ENCODE results near the gene CYSTM1. TPM values are rescaled to one million over a fixed set of nuclear protein-coding genes. Genes with fewer than 3 reads are reported as not detected.
A peak's percentile ranks its signal among the peaks of the same experiment; 100 is the strongest.

Gene CYSTM1
- total RNA-seq, 1 experiment from 2014 or later: 59.7 TPM

- no peak for DNase-seq (ENCODE audit: extremely low read depth, low read depth)
Measured at GRCh38 chr5:140286424-140286823, 111.4 kb downstream of the CYSTM1 start.

DNA sequence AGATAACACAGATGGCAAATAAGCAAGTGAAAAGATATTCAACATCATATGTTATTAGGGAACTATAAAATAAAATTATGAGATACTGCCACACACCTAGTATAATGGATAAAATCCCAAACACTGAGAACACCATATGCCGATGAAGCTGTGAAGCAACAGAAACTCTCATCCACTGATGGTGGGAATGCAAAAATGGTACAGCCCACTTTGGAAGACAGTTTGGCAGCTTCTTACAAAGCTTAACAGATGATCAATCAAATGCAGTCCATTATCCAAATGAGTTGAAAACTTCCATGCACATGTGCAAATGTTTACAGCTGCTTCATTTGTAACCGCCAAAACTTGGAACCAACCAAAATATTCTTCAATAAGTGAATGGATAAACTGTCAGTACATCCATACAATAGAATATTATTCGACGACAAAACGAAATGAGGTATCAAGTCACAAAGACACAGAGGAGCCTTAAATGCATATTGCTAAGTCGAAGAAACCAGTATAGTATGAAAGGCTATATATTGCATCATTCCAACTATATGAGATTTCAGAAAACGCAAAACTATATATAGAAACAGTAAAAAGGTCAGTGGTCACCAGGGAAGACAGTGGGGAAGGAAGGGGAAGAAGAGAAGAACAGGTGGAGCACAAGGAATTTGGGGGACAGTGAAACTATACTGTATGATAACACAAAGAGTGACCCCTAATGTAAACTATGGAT lies 113.0 kb downstream of the CYSTM1 start:
- DNase-seq (ENCODE audit: extremely low read depth, low read depth): no peak

DNA sequence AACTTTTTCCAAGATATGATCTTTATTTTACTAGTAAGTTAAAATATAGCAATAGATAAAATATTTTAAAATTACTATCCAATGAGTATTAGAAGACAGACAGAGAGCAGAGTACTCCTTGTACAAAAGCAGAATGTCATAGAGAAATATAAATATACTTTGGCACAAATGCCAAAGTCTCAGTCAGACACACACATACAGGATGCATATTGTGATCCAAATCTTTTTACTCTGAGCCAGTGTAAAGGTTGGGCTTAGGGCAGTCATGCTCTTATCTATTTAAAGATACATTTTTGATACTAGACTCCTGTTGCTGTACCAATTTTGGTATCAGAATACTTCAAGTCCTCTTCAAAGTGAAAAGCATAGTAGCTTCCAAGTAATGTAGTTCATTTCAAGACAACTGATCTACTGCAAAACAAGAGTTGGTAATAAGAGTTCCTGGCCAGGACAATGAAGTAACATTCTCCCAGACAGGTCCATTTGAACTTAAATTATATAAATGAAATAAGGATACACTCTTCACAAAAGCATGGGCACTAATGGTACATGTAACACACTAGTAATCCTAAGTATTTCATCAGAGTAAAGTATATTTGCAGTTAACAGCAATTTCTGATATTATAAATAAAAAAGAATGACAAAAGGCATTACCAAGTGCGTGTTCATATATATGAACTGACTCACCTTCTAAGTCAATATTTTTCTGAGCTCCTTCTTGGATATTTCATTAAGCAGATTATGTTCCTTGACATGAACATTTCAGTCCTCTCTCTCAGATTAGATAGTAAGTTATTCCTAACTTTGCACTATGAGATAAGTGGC lies 117.4 kb downstream of the CYSTM1 start:
- DNase-seq (ENCODE audit: extremely low read depth, low read depth): peak; percentile 32

Other genes with a start within 250 kb of the CYSTM1 start
- gene NRG2, start 131.9 kb upstream of the CYSTM1 start, total RNA-seq (2014; rRNA removed; shearing (Covaris generic)): 3.0 and 3.9 TPM in 2 replicates
- gene PURA, start 61.1 kb upstream of the CYSTM1 start, total RNA-seq (2014; rRNA removed; shearing (Covaris generic)): 8.6 and 10.2 TPM in 2 replicates
- 1.8 and 2.6 TPM in 2 replicates for gene IGIP, start 49.3 kb upstream of the CYSTM1 start, total RNA-seq (2014; rRNA removed; shearing (Covaris generic))
- gene PFDN1, start 127.9 kb downstream of the CYSTM1 start, total RNA-seq (2014; rRNA removed; shearing (Covaris generic)): 84.3 and 90.4 TPM in 2 replicates
- gene HBEGF, start 171.4 kb downstream of the CYSTM1 start, total RNA-seq (2014; rRNA removed; shearing (Covaris generic)): 5.4 and 6.1 TPM in 2 replicates
- not detected in 2 replicates for gene SLC4A9, start 185.0 kb downstream of the CYSTM1 start, total RNA-seq (2014; rRNA removed; shearing (Covaris generic))
- 47.5 and 59.7 TPM in 2 replicates for gene ANKHD1, start 226.6 kb downstream of the CYSTM1 start, total RNA-seq (2014; rRNA removed; shearing (Covaris generic))

All from NCI-H460 (cell line).